K562 (cell line): Measurements from ENCODE around the gene CFAP52. TPM values are rescaled to one million over a fixed set of nuclear protein-coding genes. Genes with fewer than 3 reads are reported as not detected.

Experiments
- ATAC-seq: fragments of 200-7000 bp; cut with Tn5 transposase; 3 replicates; pipeline ENCODE4 v1.9.1; 2020; ENCODE audit warnings: moderate library complexity
- BruUV-seq: library from RNA; stranded (reverse); fragments of 400-500 nt; replicated peaks from 2 replicates; lab custom pipeline; 2021; lab: Mats Ljungman, UMichigan
- CTCF ChIA-PET: fragments of 300-600 bp; formaldehyde crosslinking; extraction: SDS; loops from one replicate; lab custom pipeline; 2021; ENCODE audit warnings: low intra/inter-chr PET ratio; lab: Yijun Ruan, JAX
- POLR2A ChIA-PET: fragments of 300-600, 350-650 bp; sonication (Branson Sonifier 250); formaldehyde crosslinking; extraction: SDS; loops from one replicate; lab custom pipeline; 2021; ENCODE audit warnings: antibody characterized with exemption, inconsistent platforms; lab: Yijun Ruan, JAX
- DNase-seq, 4 experiments: peaks; one replicate each; pipeline versions ENCODE4 v3.0.0 to v3.0.0-alpha.2; 2011 to 2018; ENCODE audit warnings: low spot score in 3 of 4, mixed read lengths in 3 of 4; ENCODE audit errors: extremely low read depth in 1 of 4
- FAIRE-seq: peaks from 2 replicates; lab custom pipeline; 2011; peaks lifted over from hg19 to GRCh38; lab: Jason Lieb, UNC
- H2AFZ ChIP-seq: 2 replicates; pipeline ENCODE4 v1.6.0; 2011; ENCODE audit warnings: low read depth, low read length, control low read depth, inconsistent platforms
- H3K27ac ChIP-seq: fragments of 200-600 bp; 3 replicates; pipeline ENCODE4 v1.8.0; 2011; ENCODE audit warnings: low read depth, mild to moderate bottlenecking, control low read depth, inconsistent platforms, low read length, moderate library complexity, mixed read lengths; ENCODE audit errors: extremely low read depth
- H3K27me3 ChIP-seq, 2 experiments: fragments of 300-600 bp in 1 of 2; 2 replicates in 1 of 2; 3 replicates in 1 of 2; pipeline versions ENCODE4 v1.6.0 to v1.8.0; 2011; ENCODE audit warnings: inconsistent platforms in 2 of 2, low read length in 2 of 2, mild to moderate bottlenecking in 1 of 2, mixed read lengths in 1 of 2, moderate library complexity in 1 of 2; ENCODE audit not compliant: control insufficient read depth in 2 of 2, insufficient read depth in 2 of 2
- H3K36me3 ChIP-seq: fragments of 300-600 bp; 3 replicates; pipeline ENCODE4 v1.8.0; 2011; ENCODE audit warnings: mild to moderate bottlenecking, low read length, inconsistent platforms; ENCODE audit not compliant: control insufficient read depth, insufficient read depth
- H3K4me1 ChIP-seq, 2 experiments: fragments of 200-600 bp in 1 of 2; replicated peaks in 1 of 2; 2 replicates in 1 of 2; 3 replicates in 1 of 2; pipeline versions ENCODE4 v1.5.1 to v1.8.0; 2011; ENCODE audit warnings: inconsistent platforms in 2 of 2, low read length in 2 of 2, mild to moderate bottlenecking in 1 of 2, mixed read lengths in 1 of 2, moderate library complexity in 1 of 2; ENCODE audit not compliant: control insufficient read depth in 2 of 2, insufficient read depth in 2 of 2
- H3K4me2 ChIP-seq: 2 replicates; pipeline ENCODE4 v1.6.1; 2011; ENCODE audit warnings: low read length, control low read depth, inconsistent platforms, mixed read lengths; ENCODE audit not compliant: insufficient read depth
- H3K4me3 ChIP-seq: fragments of 200-600 bp; sonication (generic), shearing (Covaris generic); 2 replicates; pipeline ENCODE4 v1.5.1; 2016; ENCODE audit warnings: control low read depth, inconsistent platforms
- H3K79me2 ChIP-seq: fragments of 200-600 bp; 3 replicates; pipeline ENCODE4 v1.8.0; 2011; ENCODE audit warnings: low read length, inconsistent platforms; ENCODE audit not compliant: control insufficient read depth, insufficient read depth
- H3K9ac ChIP-seq, 2 experiments: 2 replicates each; pipeline versions ENCODE4 v1.6.0 to v1.6.1; 2011; ENCODE audit warnings: low read depth in 2 of 2, low read length in 2 of 2, control low read depth in 1 of 2, inconsistent platforms in 1 of 2, mild to moderate bottlenecking in 1 of 2, mixed read lengths in 1 of 2; ENCODE audit not compliant: insufficient read depth in 1 of 2
- H3K9me1 ChIP-seq: one replicate; pipeline ENCODE4 v1.6.0; 2011; ENCODE audit warnings: inconsistent platforms, mild to moderate bottlenecking, low read length, moderate library complexity; ENCODE audit not compliant: control insufficient read depth, insufficient read depth
- H3K9me3 ChIP-seq: replicated peaks from 2 replicates; pipeline ENCODE4 v1.5.1; 2011; ENCODE audit warnings: low read depth, low read length, inconsistent platforms; ENCODE audit not compliant: control insufficient read depth, insufficient read depth
- H4K20me1 ChIP-seq: replicated peaks from 2 replicates; pipeline ENCODE4 v1.6.1; 2011; ENCODE audit warnings: low read length, inconsistent platforms, mixed read lengths; ENCODE audit not compliant: control insufficient read depth, insufficient read depth
- BRD9 ChIP-seq: fragments of 450-650 bp; IDR thresholded peaks from 2 replicates; pipeline ENCODE4 v1.6.1; 2018; ENCODE audit warnings: low read depth; ENCODE audit not compliant: partially characterized antibody
- POLR2G ChIP-seq: fragments of 200-400 bp; formaldehyde crosslinking; IDR thresholded peaks from 2 replicates; pipeline ENCODE4 v1.6.1; 2017; ENCODE audit warnings: low read depth, mild to moderate bottlenecking, antibody characterized with exemption, low read length, moderate library complexity
- RBBP5 ChIP-seq: fragments of 200-600 bp; sonication (generic); IDR thresholded peaks from 2 replicates; pipeline ENCODE4 v1.6.1; 2012; ENCODE audit warnings: borderline replicate concordance, mild to moderate bottlenecking, low read length, control low read depth, inconsistent platforms; ENCODE audit not compliant: insufficient read depth, poor library complexity, severe bottlenecking
- RBM34 ChIP-seq: fragments of 200-400 bp; formaldehyde crosslinking; IDR thresholded peaks from 2 replicates; pipeline ENCODE4 v1.6.1; 2018; ENCODE audit warnings: low read length, borderline replicate concordance; ENCODE audit not compliant: insufficient read depth
- SRSF1 ChIP-seq: fragments of 200-400 bp; formaldehyde crosslinking; IDR thresholded peaks from 2 replicates; pipeline ENCODE4 v1.6.1; 2017; ENCODE audit warnings: mild to moderate bottlenecking, low read depth, low read length, moderate library complexity
- THRAP3 ChIP-seq: fragments of 450-650 bp; IDR thresholded peaks from 2 replicates; pipeline ENCODE4 v1.6.1; 2016; ENCODE audit warnings: mild to moderate bottlenecking, inconsistent platforms, borderline replicate concordance
- ZNF586 ChIP-seq: fragments of 450-650 bp; formaldehyde crosslinking; conservative IDR thresholded peaks from 2 replicates; pipeline ENCODE4 v1.4.0; 2020; ENCODE audit warnings: mild to moderate bottlenecking, moderate library complexity
- in situ Hi-C: fragments of 300-500 bp; cut with MboI; formaldehyde crosslinking; loops from 4 replicates; pipeline ENCODE4 v1.15.0; 2018; ENCODE audit warnings: inconsistent platforms, mixed read lengths
- intact Hi-C: fragments of 100-400 bp; cut with micrococcal nuclease; formaldehyde crosslinking; loops from 2 replicates; pipeline ENCODE4 v1.14.2; 2022
- polyA plus RNA-seq, 8 experiments: library from polyadenylated mRNA; depleted of rRNA in 4 of 8; stranded (reverse) in 5 of 8; unstranded in 3 of 8; fragments of >200 nt; fragmentation: Nextera tagmentation in 2 of 8; fragmentation: Illumina TruSeq in 1 of 8; extraction: Ambion mirVana in 2 of 8; extraction: Trizol in 1 of 8; gene quantifications; 2 replicates each; pipeline versions ENCODE4 v1.2.1 to v1.2.3, GENCODE V29; 2011 to 2014; ENCODE audit warnings: inconsistent platforms in 1 of 8, missing spikeins in 1 of 8
- total RNA-seq, 7 experiments: library from RNA; depleted of rRNA in 6 of 7; stranded (reverse); fragments of >200 nt in 6 of 7; fragmentation: Illumina TruSeq in 2 of 7; extraction: Trizol in 2 of 7; gene quantifications; 2 replicates each; pipeline versions ENCODE4 v1.2.1 to v1.2.3, GENCODE V29; 2011 to 2021; ENCODE audit warnings: low replicate concordance in 1 of 7

The CFAP52 gene
- total and polyA plus RNA-seq, 9 of the 15 experiments (the other 6 are each of a cell fraction or from before 2014, with no cell fraction given): not detected

DNA sequence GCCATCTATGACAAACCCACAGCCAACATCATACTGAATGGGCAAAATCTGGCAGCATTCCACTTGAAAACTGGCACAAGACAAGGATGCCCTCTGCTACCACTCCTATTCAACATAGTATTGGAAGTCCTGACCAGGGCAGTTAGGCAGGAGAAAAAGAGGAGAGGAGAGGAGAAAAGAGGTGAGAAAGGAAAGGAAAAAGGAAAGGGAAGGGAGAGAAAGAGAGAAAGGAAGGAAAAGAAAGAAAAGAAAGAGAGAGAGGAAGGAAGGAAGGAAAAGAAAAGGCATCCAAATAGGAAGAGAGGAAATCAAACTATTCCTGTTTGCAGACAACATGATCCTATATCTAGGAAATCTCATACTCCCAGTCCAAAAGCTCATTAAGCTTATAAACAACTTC, 12.3 kb upstream of the CFAP52 start:
- no peak overlapping the region for H3K27ac ChIP-seq
- CTCF ChIA-PET: no interaction called here
- H3K4me1 ChIP-seq: no peaks in the 10 kb centered on the region
- no peaks in the 10 kb centered on the region for H3K79me2 ChIP-seq
- H4K20me1 ChIP-seq: no peaks in the 10 kb centered on the region
- no peak overlapping the region for H3K4me2 ChIP-seq
- H3K9me3 ChIP-seq: no peaks in the 10 kb centered on the region
- no peaks in the 10 kb centered on the region for H3K36me3 ChIP-seq
- ATAC-seq: no peak
- TF ChIP-seq POLR2G (no peak), THRAP3 (no peak), RBBP5 (no peak), ZNF586 (CRISPR knock-in tag) (no peak), SRSF1 (no peak), RBM34 (no peak), BRD9 (no peak)
- TF ChIP-seq, all 486 proteins: peak for 0
- Histone ChIP-seq H2AFZ (no peak overlapping the region), H3K4me3 (no peak overlapping the region), H3K9ac (no peak overlapping the region), H3K9me1 (no peaks in the 10 kb centered on the region), H3K27me3 (no peaks in the 10 kb centered on the region)
- BruUV-seq: no TSS peak
- DNase-seq (no peak), FAIRE-seq (no peak)
- in situ Hi-C loops: no loop called here
- intact Hi-C loops: no loop called here
- POLR2A ChIA-PET: no interaction called here
